ENCODE measurements around the gene CRTAC1. TPM values are rescaled to one million over a fixed set of nuclear protein-coding genes. Genes with fewer than 3 reads are reported as not detected.

Gene CRTAC1
- polyA plus RNA-seq, 1 of the 3 experiments (the other 2 are of a cell fraction): 0.05 TPM

GRCh38 chr10:98016772-98017475, 13.5 kb downstream of the CRTAC1 start:
- POLR2A ChIA-PET: no interaction called here
- WGBS (ENCODE audit: low lambda C conversion rate): 41% methylated on average over 10 of the region's 10 CpGs
- Histone ChIP-seq H3K79me2 (ENCODE audit: insufficient read depth) (no peaks in the 10 kb centered on the region), H3K27me3 (ENCODE audit: insufficient read depth) (no peaks in the 10 kb centered on the region), H4K20me1 (ENCODE audit: insufficient read depth) (no peaks in the 10 kb centered on the region), H3F3A (replicated peaks; ENCODE audit: insufficient read depth) (no peaks in the 10 kb centered on the region), H3K36me3 (replicated peaks in 1 of 2; ENCODE audit: control insufficient read depth in 1 of 2, insufficient read depth in 2 of 2, low read length in 1 of 2) (no peaks in the 10 kb centered on the region), H3K4me1 (ENCODE audit: control insufficient read depth in 1 of 2, insufficient read depth in 2 of 2, low read depth in 1 of 2, low read length in 1 of 2) (no peaks in the 10 kb centered on the region), H3K9me2 (no peaks in the 10 kb centered on the region), H3K27ac (ENCODE audit: low read depth in 2 of 2, low read length in 1 of 2) (no peak overlapping the region), H3K4me2 (no peak overlapping the region), H2AFZ (ENCODE audit: low read depth) (no peak overlapping the region), H3K9ac (no peak overlapping the region), H3K4me3 (ENCODE audit: low read depth in 2 of 2, low read length in 1 of 2) (no peak overlapping the region), H3K9me3 (no peaks in the 10 kb centered on the region)
- CTCF ChIA-PET: interaction anchor here (0.6 to 7.9 kb wide), 5 partner anchors 10 to 246 kb away, joined by 3 to 69 read pairs (median 4); partner anchors contain the start of gene CRTAC1
- TF ChIP-seq GABPA (IDR thresholded peaks at IDR 0.05; ENCODE audit: low read depth): no peak
- no peak for TF ChIP-seq GATA2 (CRISPR knock-in tag; IDR thresholded peaks at IDR 0.05)
- no peak for TF ChIP-seq ELF1 (IDR thresholded peaks at IDR 0.05)
- no peak for TF ChIP-seq TAF1 (IDR thresholded peaks at IDR 0.05; ENCODE audit: borderline replicate concordance, low read depth, low read length)
- no peak for TF ChIP-seq TCF12 (IDR thresholded peaks at IDR 0.05)
- TF ChIP-seq EP300 (IDR thresholded peaks at IDR 0.05; ENCODE audit: borderline replicate concordance in 1 of 2, low read depth in 1 of 2, low read length in 1 of 2): no peak
- TF ChIP-seq RAD21 (IDR thresholded peaks at IDR 0.05; ENCODE audit: low read length): no peak
- no peak for TF ChIP-seq POLR2AphosphoS5 (IDR thresholded peaks at IDR 0.05; ENCODE audit: low read depth, low read length)
- TF ChIP-seq CHD2 (IDR thresholded peaks at IDR 0.05; ENCODE audit: low read length, partially characterized antibody): no peak
- TF ChIP-seq FOXM1 (IDR thresholded peaks at IDR 0.05; ENCODE audit: low read depth): no peak
- no peak for DNase-seq

GRCh38 chr10:98013776-98014175, 16.6 kb downstream of the CRTAC1 start:
- POLR2A ChIA-PET: interaction anchor here (1.3 kb wide), 1 partner anchor 17 kb away, joined by 3 read pairs; no protein-coding TSS in a partner anchor

More at GRCh38 chr10:98013776-98014175, 16.6 kb downstream of the CRTAC1 start:
- Histone ChIP-seq H3K4me2 (no peak overlapping the region), H3K4me1 (ENCODE audit: control insufficient read depth in 1 of 2, insufficient read depth in 2 of 2, low read depth in 1 of 2, low read length in 1 of 2) (no peaks in the 10 kb centered on the region; a peak in 1 of 4 replicates), H3K9me3 (no peaks in the 10 kb centered on the region), H3K79me2 (ENCODE audit: insufficient read depth) (no peaks in the 10 kb centered on the region), H4K20me1 (ENCODE audit: insufficient read depth) (no peaks in the 10 kb centered on the region), H3K9me2 (no peaks in the 10 kb centered on the region), H3K9ac (no peak overlapping the region), H3F3A (replicated peaks; ENCODE audit: insufficient read depth) (no peaks in the 10 kb centered on the region), H2AFZ (ENCODE audit: low read depth) (no peak overlapping the region), H3K27me3 (ENCODE audit: insufficient read depth) (no peaks in the 10 kb centered on the region), H3K27ac (ENCODE audit: low read depth in 2 of 2, low read length in 1 of 2) (no peak overlapping the region), H3K4me3 (ENCODE audit: low read depth in 2 of 2, low read length in 1 of 2) (no peak overlapping the region), H3K36me3 (replicated peaks in 1 of 2; ENCODE audit: control insufficient read depth in 1 of 2, insufficient read depth in 2 of 2, low read length in 1 of 2) (no peaks in the 10 kb centered on the region)
- DNase-seq: no peak
- WGBS (ENCODE audit: low lambda C conversion rate): 37% methylated on average over 3 of the region's 3 CpGs
- CTCF ChIA-PET: interaction anchor here (1.2 to 7.9 kb wide), 7 partner anchors 13 to 222 kb away, joined by 3 to 69 read pairs (median 6); partner anchors contain the start of gene CRTAC1
- TF ChIP-seq SIN3A (IDR thresholded peaks at IDR 0.05; ENCODE audit: borderline replicate concordance, low read depth, low read length) (no peak), GABPA (IDR thresholded peaks at IDR 0.05; ENCODE audit: low read depth) (no peak), EZH2phosphoT487 (IDR thresholded peaks at IDR 0.05; ENCODE audit: borderline replicate concordance, low read depth) (no peak), SMC3 (IDR thresholded peaks at IDR 0.05; ENCODE audit: low read depth, low read length) (no peak), EP300 (IDR thresholded peaks at IDR 0.05; ENCODE audit: borderline replicate concordance in 1 of 2, low read depth in 1 of 2, low read length in 1 of 2) (no peak), TEAD4 (IDR thresholded peaks at IDR 0.05; ENCODE audit: borderline replicate concordance, insufficient read depth) (no peak)
